Loucy (cell line): ENCODE results near the gene CPHXL.
A peak's percentile ranks its signal among the peaks of the same experiment; 100 is the strongest.

Experiments
- EZH2phosphoT487 ChIP-seq: fragments of 200-600 bp; IDR thresholded peaks from 2 replicates; pipeline ENCODE4 v1.6.1; 2018; ENCODE audit warnings: antibody characterized with exemption, mild to moderate bottlenecking, moderate library complexity, borderline replicate concordance
- TF ChIP-seq, protein P1 (sequence below): fragments of 200-600 bp; sonication (generic); conservative IDR thresholded peaks from 2 replicates; pipeline ENCODE4 v1.5.1; 2014; ENCODE audit warnings: mild to moderate bottlenecking, antibody characterized with exemption, low read length

DNA sequence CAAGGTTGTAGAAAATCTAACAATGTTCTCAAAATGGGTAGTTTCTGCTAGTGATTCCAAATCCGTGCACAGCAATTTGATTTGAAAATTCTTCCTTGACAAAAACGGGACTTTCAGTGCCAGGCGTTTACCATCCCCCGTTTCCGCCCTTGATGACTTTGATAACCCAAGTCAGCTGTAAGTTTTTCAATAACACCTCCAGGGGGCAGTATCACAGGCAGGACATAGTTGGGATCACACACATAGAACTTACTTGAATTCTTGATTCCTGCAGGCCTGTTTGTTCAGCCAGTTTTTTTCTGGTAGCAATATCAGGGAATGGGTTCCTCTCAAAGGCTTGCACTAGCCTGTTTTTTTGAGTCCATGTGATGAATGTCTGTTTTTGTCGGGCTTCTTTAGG is 30.6 kb downstream of the CPHXL start:
- TF ChIP-seq, protein P1, sequence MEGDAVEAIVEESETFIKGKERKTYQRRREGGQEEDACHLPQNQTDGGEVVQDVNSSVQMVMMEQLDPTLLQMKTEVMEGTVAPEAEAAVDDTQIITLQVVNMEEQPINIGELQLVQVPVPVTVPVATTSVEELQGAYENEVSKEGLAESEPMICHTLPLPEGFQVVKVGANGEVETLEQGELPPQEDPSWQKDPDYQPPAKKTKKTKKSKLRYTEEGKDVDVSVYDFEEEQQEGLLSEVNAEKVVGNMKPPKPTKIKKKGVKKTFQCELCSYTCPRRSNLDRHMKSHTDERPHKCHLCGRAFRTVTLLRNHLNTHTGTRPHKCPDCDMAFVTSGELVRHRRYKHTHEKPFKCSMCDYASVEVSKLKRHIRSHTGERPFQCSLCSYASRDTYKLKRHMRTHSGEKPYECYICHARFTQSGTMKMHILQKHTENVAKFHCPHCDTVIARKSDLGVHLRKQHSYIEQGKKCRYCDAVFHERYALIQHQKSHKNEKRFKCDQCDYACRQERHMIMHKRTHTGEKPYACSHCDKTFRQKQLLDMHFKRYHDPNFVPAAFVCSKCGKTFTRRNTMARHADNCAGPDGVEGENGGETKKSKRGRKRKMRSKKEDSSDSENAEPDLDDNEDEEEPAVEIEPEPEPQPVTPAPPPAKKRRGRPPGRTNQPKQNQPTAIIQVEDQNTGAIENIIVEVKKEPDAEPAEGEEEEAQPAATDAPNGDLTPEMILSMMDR: peak; percentile 49
- no peak for TF ChIP-seq EZH2phosphoT487
